Activated CD4-positive, alpha-beta T cell treated with anti-CD3 and anti-CD28 coated beads for 36 hours (primary cell): ENCODE results near the gene PMEPA1. TPM values are rescaled to one million over a fixed set of nuclear protein-coding genes. Genes with fewer than 3 reads are reported as not detected.
A peak's percentile ranks its signal among the peaks of the same experiment; 100 is the strongest.

Experiments
- ATAC-seq: fragments of 200-7000 bp; cut with Tn5 transposase; one replicate; pipeline ENCODE4 v1.10.0; 2021; ENCODE audit warnings: mild to moderate bottlenecking, moderate library complexity
- CTCF ChIA-PET: fragments of 350-600 bp; sonication (Branson Sonifier 250); formaldehyde crosslinking; loops from one replicate; lab custom pipeline; 2021; ENCODE audit warnings: antibody characterized with exemption; lab: Charles Lee
- POLR2A ChIA-PET: fragments of 350-600 bp; sonication (Branson Sonifier 250); formaldehyde crosslinking; loops from one replicate; lab custom pipeline; 2021; ENCODE audit warnings: antibody characterized with exemption, inconsistent platforms; lab: Charles Lee
- DNase-seq: peaks from one replicate; pipeline ENCODE4 v3.0.0-alpha.2; 2020
- H3K27ac Mint-ChIP-seq: one replicate; pipeline ENCODE4 v1.8.0; 2021; ENCODE audit warnings: mixed read lengths
- H3K27me3 Mint-ChIP-seq: one replicate; pipeline ENCODE4 v1.8.0; 2021; ENCODE audit warnings: mixed read lengths
- H3K36me3 Mint-ChIP-seq: one replicate; pipeline ENCODE4 v1.8.0; 2021; ENCODE audit warnings: low read depth, mixed read lengths
- H3K4me1 Mint-ChIP-seq: one replicate; pipeline ENCODE4 v1.8.0; 2021; ENCODE audit warnings: mixed read lengths
- H3K4me3 Mint-ChIP-seq: one replicate; pipeline ENCODE4 v1.8.0; 2021; ENCODE audit warnings: mild to moderate bottlenecking, moderate library complexity, mixed read lengths
- H3K9me3 Mint-ChIP-seq: one replicate; pipeline ENCODE4 v1.8.0; 2021; ENCODE audit warnings: low read depth, mixed read lengths
- intact Hi-C, 2 experiments: fragments of 100-400 bp; cut with DNase I in 1 of 2; cut with micrococcal nuclease in 1 of 2; formaldehyde crosslinking; loops; one replicate each; pipeline versions ENCODE4 v1.14.2 to v1.15.1; 2022 to 2024; cut with DNase I, micrococcal nuclease
- total RNA-seq, 2 experiments: library from RNA; stranded (reverse); gene quantifications; one replicate each; pipeline ENCODE4 v1.2.3, GENCODE V29; 2021

PMEPA1 gene
- total RNA-seq, 2 experiments from 2014 or later: 1.6 to 1.8 TPM

GRCh38 chr20:57748601-57749130 lies 38.9 kb upstream of the PMEPA1 start:
- intact Hi-C loops: loop anchor here in 1 of 2 experiments (1.0 to 2.0 kb wide), 4 partner anchors 30 to 129 kb away; partner anchors contain the start of gene PMEPA1
- ATAC-seq (peak; percentile 94), DNase-seq (peak; percentile 77)
- Mint-ChIP-seq H3K4me1 (peaks cover 15% of the 10 kb centered on the region), H3K9me3 (peaks cover 2% of the 10 kb centered on the region), H3K27ac (peak overlapping the region; percentile 31), H3K27me3 (peaks cover 25% of the 10 kb centered on the region), H3K4me3 (peak overlapping the region; percentile 48), H3K36me3 (no peaks in the 10 kb centered on the region)
- CTCF ChIA-PET: interaction anchor here (0.6 to 1.3 kb wide), 4 partner anchors 23 to 465 kb away, joined by 3 read pairs; no protein-coding TSS in a partner anchor
- POLR2A ChIA-PET: no interaction called here

GRCh38 chr20:57747861-57748481 lies 38.2 kb upstream of the PMEPA1 start:
- DNase-seq (no peak), ATAC-seq (no peak)
- POLR2A ChIA-PET: no interaction called here
- H3K27ac Mint-ChIP-seq: no peak overlapping the region
- CTCF ChIA-PET: interaction anchor here (0.6 to 1.3 kb wide), 3 partner anchors 355 to 465 kb away, joined by 3 read pairs; no protein-coding TSS in a partner anchor
- H3K9me3 Mint-ChIP-seq: peaks cover 2% of the 10 kb centered on the region
- H3K4me3 Mint-ChIP-seq: no peak overlapping the region
- peaks cover 15% of the 10 kb centered on the region for H3K4me1 Mint-ChIP-seq
- no peaks in the 10 kb centered on the region for H3K36me3 Mint-ChIP-seq
- H3K27me3 Mint-ChIP-seq: peaks cover 25% of the 10 kb centered on the region
- intact Hi-C loops: loop anchor here in 1 of 2 experiments (1.0 to 2.0 kb wide), 4 partner anchors 29 to 129 kb away; partner anchors contain the start of gene PMEPA1

- Mint-ChIP-seq H3K27me3 (peaks cover 24% of the 10 kb centered on the region), H3K36me3 (no peaks in the 10 kb centered on the region), H3K9me3 (peaks cover 2% of the 10 kb centered on the region), H3K4me1 (peaks cover 15% of the 10 kb centered on the region), H3K27ac (no peak overlapping the region), H3K4me3 (no peak overlapping the region)
- intact Hi-C loops: no loop called here
- ChIA-PET CTCF (interaction anchor here (0.6 kb wide), 2 partner anchors 128 to 258 kb away, joined by 3 to 4 read pairs; no protein-coding TSS in a partner anchor), POLR2A (no interaction called here)
- DNase-seq (no peak), ATAC-seq (no peak)
Observed at GRCh38 chr20:57746832-57747404, 37.1 kb upstream of the PMEPA1 start.

GRCh38 chr20:57746201-57746600 lies 36.4 kb upstream of the PMEPA1 start:
- no peaks in the 10 kb centered on the region for H3K9me3 Mint-ChIP-seq
- intact Hi-C loops: no loop called here
- no peak for ATAC-seq

GRCh38 chr20:57744206-57744605 lies 34.4 kb upstream of the PMEPA1 start:
- ChIA-PET CTCF (no interaction called here), POLR2A (no interaction called here)
- intact Hi-C loops: no loop called here
- Mint-ChIP-seq H3K9me3 (no peaks in the 10 kb centered on the region), H3K4me3 (no peak overlapping the region), H3K27ac (no peak overlapping the region), H3K36me3 (no peaks in the 10 kb centered on the region), H3K4me1 (peaks cover 10% of the 10 kb centered on the region), H3K27me3 (peaks cover 8% of the 10 kb centered on the region)
- no peak for DNase-seq
- no peak for ATAC-seq

More at GRCh38 chr20:57746201-57746600, 36.4 kb upstream of the PMEPA1 start:
- POLR2A ChIA-PET: no interaction called here
- Mint-ChIP-seq H3K27me3 (peaks cover 19% of the 10 kb centered on the region), H3K4me3 (no peak overlapping the region), H3K27ac (no peak overlapping the region), H3K4me1 (peaks cover 13% of the 10 kb centered on the region), H3K36me3 (no peaks in the 10 kb centered on the region)
- no peak for DNase-seq
- CTCF ChIA-PET: no interaction called here

- H3K27ac Mint-ChIP-seq: no peak overlapping the region
- H3K27me3 Mint-ChIP-seq: peaks cover 4% of the 10 kb centered on the region
- intact Hi-C loops: no loop called here
- no peak overlapping the region for H3K4me3 Mint-ChIP-seq
- CTCF ChIA-PET: interaction anchor here (0.6 kb wide), 1 partner anchor 24 kb away, joined by 3 read pairs; no protein-coding TSS in a partner anchor
- no peaks in the 10 kb centered on the region for H3K36me3 Mint-ChIP-seq
- ATAC-seq (no peak), DNase-seq (no peak)
- H3K4me1 Mint-ChIP-seq: peaks cover 5% of the 10 kb centered on the region
- POLR2A ChIA-PET: no interaction called here
- H3K9me3 Mint-ChIP-seq: no peaks in the 10 kb centered on the region
Observed at GRCh38 chr20:57743450-57744095, 33.8 kb upstream of the PMEPA1 start.

- no peaks in the 10 kb centered on the region for H3K9me3 Mint-ChIP-seq
- H3K4me1 Mint-ChIP-seq: no peaks in the 10 kb centered on the region
- ChIA-PET POLR2A (no interaction called here), CTCF (interaction anchor here (0.6 kb wide), 1 partner anchor 23 kb away, joined by 3 read pairs; no protein-coding TSS in a partner anchor)
- no peak overlapping the region for H3K27ac Mint-ChIP-seq
- no peaks in the 10 kb centered on the region for H3K36me3 Mint-ChIP-seq
- DNase-seq: no peak
- no peak overlapping the region for H3K4me3 Mint-ChIP-seq
- peaks cover 2% of the 10 kb centered on the region for H3K27me3 Mint-ChIP-seq
- ATAC-seq: no peak
- intact Hi-C loops: no loop called here
Observed at GRCh38 chr20:57742507-57743181, 32.8 kb upstream of the PMEPA1 start.

- Mint-ChIP-seq H3K9me3 (no peaks in the 10 kb centered on the region), H3K4me3 (no peak overlapping the region), H3K4me1 (no peaks in the 10 kb centered on the region), H3K27me3 (peaks cover 10% of the 10 kb centered on the region), H3K36me3 (no peaks in the 10 kb centered on the region), H3K27ac (no peak overlapping the region)
- CTCF ChIA-PET: interaction anchor here (0.6 to 0.8 kb wide), 2 partner anchors 26 to 1254 kb away, joined by 3 read pairs; no protein-coding TSS in a partner anchor
- intact Hi-C loops: no loop called here
- DNase-seq (no peak), ATAC-seq (no peak)
- POLR2A ChIA-PET: no interaction called here
Observed at GRCh38 chr20:57738484-57738883, 28.7 kb upstream of the PMEPA1 start.

- Mint-ChIP-seq H3K27ac (no peak overlapping the region), H3K27me3 (peaks cover 10% of the 10 kb centered on the region), H3K4me1 (no peaks in the 10 kb centered on the region), H3K36me3 (no peaks in the 10 kb centered on the region), H3K9me3 (no peaks in the 10 kb centered on the region), H3K4me3 (no peak overlapping the region)
- intact Hi-C loops: no loop called here
- POLR2A ChIA-PET: no interaction called here
- CTCF ChIA-PET: interaction anchor here (0.6 to 0.8 kb wide), 2 partner anchors 25 to 1255 kb away, joined by 3 read pairs; no protein-coding TSS in a partner anchor
- ATAC-seq: no peak
- no peak for DNase-seq
Observed at GRCh38 chr20:57738053-57738452, 28.2 kb upstream of the PMEPA1 start.

GRCh38 chr20:57737349-57737748 lies 27.5 kb upstream of the PMEPA1 start:
- Mint-ChIP-seq H3K27ac (no peak overlapping the region), H3K9me3 (no peaks in the 10 kb centered on the region), H3K4me1 (no peaks in the 10 kb centered on the region), H3K4me3 (no peak overlapping the region), H3K36me3 (no peaks in the 10 kb centered on the region), H3K27me3 (peaks cover 10% of the 10 kb centered on the region)
- ATAC-seq (no peak), DNase-seq (no peak)
- ChIA-PET CTCF (no interaction called here), POLR2A (no interaction called here)
- intact Hi-C loops: no loop called here
